ENCODE data around the gene IRAK2.

The IRAK2 gene

GRCh38 chr3:10217359-10217758 lies 52.6 kb downstream of the IRAK2 start:
- no peak overlapping the region for H3K4me3 ChIP-seq (ENCODE audit: low read depth, low read length)
- TF ChIP-seq CTCF (IDR thresholded peaks at IDR 0.05; ENCODE audit: low read depth, low read length) = no peak

GRCh38 chr3:10219737-10220136 lies 55.0 kb downstream of the IRAK2 start:
- no peak for TF ChIP-seq CTCF (IDR thresholded peaks at IDR 0.05; ENCODE audit: low read depth, low read length)
- H3K4me3 ChIP-seq (ENCODE audit: low read depth, low read length) = no peak overlapping the region

- no peak for TF ChIP-seq CTCF (IDR thresholded peaks at IDR 0.05; ENCODE audit: low read depth, low read length)
- H3K4me3 ChIP-seq (ENCODE audit: low read depth, low read length) = no peak overlapping the region
These were observed 59.2 kb downstream of the IRAK2 start for GRCh38 chr3:10223676-10224639.

GRCh38 chr3:10224794-10225665 lies 60.3 kb downstream of the IRAK2 start:
- peak; percentile 79 for TF ChIP-seq CTCF (IDR thresholded peaks at IDR 0.05; ENCODE audit: low read depth, low read length)
- no peak overlapping the region for H3K4me3 ChIP-seq (ENCODE audit: low read depth, low read length)

GRCh38 chr3:10226293-10226692 lies 61.6 kb downstream of the IRAK2 start:
- H3K4me3 ChIP-seq (ENCODE audit: low read depth, low read length) = no peak overlapping the region
- TF ChIP-seq CTCF (IDR thresholded peaks at IDR 0.05; ENCODE audit: low read depth, low read length) = no peak

- TF ChIP-seq CTCF (IDR thresholded peaks at IDR 0.05; ENCODE audit: low read depth, low read length) = no peak
These were observed 63.7 kb downstream of the IRAK2 start for GRCh38 chr3:10228248-10228950.

More at GRCh38 chr3:10228248-10228950, 63.7 kb downstream of the IRAK2 start:
- H3K4me3 ChIP-seq (ENCODE audit: low read depth, low read length) = no peak overlapping the region
